ENCODE measurements around the gene PPARG.

GRCh38 chr3:12300137-12300536 lies 11.3 kb downstream of the PPARG start:
- no peak for TF ChIP-seq POLR2A (IDR thresholded peaks at IDR 0.05)
- TF ChIP-seq, protein P1, sequence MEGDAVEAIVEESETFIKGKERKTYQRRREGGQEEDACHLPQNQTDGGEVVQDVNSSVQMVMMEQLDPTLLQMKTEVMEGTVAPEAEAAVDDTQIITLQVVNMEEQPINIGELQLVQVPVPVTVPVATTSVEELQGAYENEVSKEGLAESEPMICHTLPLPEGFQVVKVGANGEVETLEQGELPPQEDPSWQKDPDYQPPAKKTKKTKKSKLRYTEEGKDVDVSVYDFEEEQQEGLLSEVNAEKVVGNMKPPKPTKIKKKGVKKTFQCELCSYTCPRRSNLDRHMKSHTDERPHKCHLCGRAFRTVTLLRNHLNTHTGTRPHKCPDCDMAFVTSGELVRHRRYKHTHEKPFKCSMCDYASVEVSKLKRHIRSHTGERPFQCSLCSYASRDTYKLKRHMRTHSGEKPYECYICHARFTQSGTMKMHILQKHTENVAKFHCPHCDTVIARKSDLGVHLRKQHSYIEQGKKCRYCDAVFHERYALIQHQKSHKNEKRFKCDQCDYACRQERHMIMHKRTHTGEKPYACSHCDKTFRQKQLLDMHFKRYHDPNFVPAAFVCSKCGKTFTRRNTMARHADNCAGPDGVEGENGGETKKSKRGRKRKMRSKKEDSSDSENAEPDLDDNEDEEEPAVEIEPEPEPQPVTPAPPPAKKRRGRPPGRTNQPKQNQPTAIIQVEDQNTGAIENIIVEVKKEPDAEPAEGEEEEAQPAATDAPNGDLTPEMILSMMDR (IDR thresholded peaks at IDR 0.05): no peak

All from Peyer's patch (tissue), 4 donors.